ENCODE measurements around the gene KRT1.

KRT1 gene

GRCh38 chr12:52684431-52684830, 4.2 kb upstream of the KRT1 start:
- no peak for DNase-seq (ENCODE audit: low read depth)
- H3K4me3 ChIP-seq (ENCODE audit: low read depth, low read length) = no peak overlapping the region
- no peak for TF ChIP-seq CTCF (IDR thresholded peaks at IDR 0.05; ENCODE audit: insufficient read depth, low read depth, low read length, missing control alignments)

- no peak for TF ChIP-seq CTCF (IDR thresholded peaks at IDR 0.05; ENCODE audit: insufficient read depth, low read depth, low read length, missing control alignments)
Measured at GRCh38 chr12:52683575-52684300, 3.5 kb upstream of the KRT1 start.

GRCh38 chr12:52682938-52683574, 2.8 kb upstream of the KRT1 start:
- no peak for TF ChIP-seq CTCF (IDR thresholded peaks at IDR 0.05; ENCODE audit: insufficient read depth, low read depth, low read length, missing control alignments)
- no peak for DNase-seq (ENCODE audit: low read depth)
- H3K4me3 ChIP-seq (ENCODE audit: low read depth, low read length) = no peak overlapping the region

More at GRCh38 chr12:52683575-52684300, 3.5 kb upstream of the KRT1 start:
- no peak for DNase-seq (ENCODE audit: low read depth)
- H3K4me3 ChIP-seq (ENCODE audit: low read depth, low read length) = no peak overlapping the region

DNA sequence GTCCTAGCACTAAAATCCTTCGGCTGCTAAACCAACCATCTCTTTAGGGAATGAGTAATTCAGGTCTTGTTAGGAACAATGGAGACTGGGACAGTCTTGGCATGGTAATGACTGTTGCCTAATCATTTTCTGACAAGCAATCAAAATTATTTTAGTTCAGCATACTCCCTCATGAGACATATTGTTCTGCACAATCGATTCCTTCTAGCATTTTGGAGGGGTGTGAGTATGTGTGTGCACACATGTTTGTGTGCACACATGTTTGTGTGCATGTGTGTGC, 2.1 kb upstream of the KRT1 start:
- no peak for DNase-seq (ENCODE audit: low read depth)
- TF ChIP-seq CTCF (IDR thresholded peaks at IDR 0.05; ENCODE audit: insufficient read depth, low read depth, low read length, missing control alignments) = no peak
- H3K4me3 ChIP-seq (ENCODE audit: low read depth, low read length) = no peak overlapping the region

DNA sequence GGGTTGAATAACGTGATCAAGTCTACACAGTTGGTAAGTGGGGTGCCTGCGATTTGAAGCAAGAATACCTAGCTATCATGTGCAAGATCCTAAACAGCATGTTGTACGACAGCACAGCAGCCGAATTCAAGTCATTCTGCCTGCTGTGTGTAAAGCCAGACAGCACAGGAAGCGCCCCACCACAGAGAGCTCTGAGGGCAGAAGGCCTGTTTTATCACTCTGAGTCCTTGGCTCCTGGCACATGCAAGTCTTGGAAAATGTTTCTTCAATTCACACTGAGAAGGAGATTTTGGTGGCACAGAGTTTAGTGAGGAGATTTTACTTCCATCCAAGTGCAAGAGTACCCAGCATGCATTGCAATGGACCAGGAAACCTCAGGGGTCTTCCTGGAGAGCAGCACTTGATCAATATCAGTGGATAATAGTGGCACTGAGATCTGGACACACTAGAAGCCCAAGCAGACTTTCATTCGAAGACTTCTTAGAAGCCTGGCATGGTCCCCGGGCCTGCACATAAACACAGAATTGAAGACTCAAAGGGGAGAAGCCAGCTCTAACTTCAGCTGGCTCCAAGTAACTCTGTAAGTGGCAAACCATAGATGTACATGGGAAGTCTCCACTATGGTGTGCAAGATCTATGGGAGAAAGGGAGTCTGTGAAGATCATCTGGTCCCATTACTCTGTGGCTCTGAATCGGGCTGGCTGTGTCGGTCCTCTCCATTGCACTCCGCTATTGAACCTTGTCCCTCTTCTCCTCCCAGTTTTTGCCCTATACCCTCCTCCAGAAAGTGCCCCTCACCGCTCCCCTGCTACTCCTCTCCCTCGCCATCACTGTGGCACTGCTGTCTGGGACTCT, 1.5 kb upstream of the KRT1 start:
- DNase-seq (ENCODE audit: low read depth) = no peak
- H3K4me3 ChIP-seq (ENCODE audit: low read depth, low read length) = no peak overlapping the region
- TF ChIP-seq CTCF (IDR thresholded peaks at IDR 0.05; ENCODE audit: insufficient read depth, low read depth, low read length, missing control alignments) = no peak

DNA sequence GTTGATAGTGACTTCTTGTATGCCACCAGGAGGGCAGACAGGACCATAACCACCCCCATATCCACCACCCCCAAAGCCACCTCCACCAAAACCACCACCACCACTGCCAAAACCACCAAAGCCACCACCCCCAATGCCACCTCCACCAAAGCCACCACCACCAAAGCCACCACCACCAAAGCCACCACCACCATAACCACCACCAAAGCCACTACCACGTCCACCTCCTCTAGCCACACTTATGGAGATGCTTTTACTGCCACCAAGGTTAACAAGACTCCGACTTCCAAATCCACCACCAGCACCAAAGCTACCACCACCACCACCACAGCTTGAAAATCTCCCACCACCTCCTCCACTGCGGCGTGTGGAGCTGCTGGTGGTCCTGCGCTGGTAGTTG, 332 bp downstream of the KRT1 start:
- TF ChIP-seq CTCF (IDR thresholded peaks at IDR 0.05; ENCODE audit: insufficient read depth, low read depth, low read length, missing control alignments) = no peak
- no peak for DNase-seq (ENCODE audit: low read depth)
- H3K4me3 ChIP-seq (ENCODE audit: low read depth, low read length) = no peak overlapping the region

Measured in GM12865 (cell line).